ENCODE measurements around the gene TMEM151B.
"Not testable (repeated sequence)": the region's sequence is repeated elsewhere in the genome, so short reads cannot be mapped to it uniquely, and the experiment has no call there.

TMEM151B gene

DNA sequence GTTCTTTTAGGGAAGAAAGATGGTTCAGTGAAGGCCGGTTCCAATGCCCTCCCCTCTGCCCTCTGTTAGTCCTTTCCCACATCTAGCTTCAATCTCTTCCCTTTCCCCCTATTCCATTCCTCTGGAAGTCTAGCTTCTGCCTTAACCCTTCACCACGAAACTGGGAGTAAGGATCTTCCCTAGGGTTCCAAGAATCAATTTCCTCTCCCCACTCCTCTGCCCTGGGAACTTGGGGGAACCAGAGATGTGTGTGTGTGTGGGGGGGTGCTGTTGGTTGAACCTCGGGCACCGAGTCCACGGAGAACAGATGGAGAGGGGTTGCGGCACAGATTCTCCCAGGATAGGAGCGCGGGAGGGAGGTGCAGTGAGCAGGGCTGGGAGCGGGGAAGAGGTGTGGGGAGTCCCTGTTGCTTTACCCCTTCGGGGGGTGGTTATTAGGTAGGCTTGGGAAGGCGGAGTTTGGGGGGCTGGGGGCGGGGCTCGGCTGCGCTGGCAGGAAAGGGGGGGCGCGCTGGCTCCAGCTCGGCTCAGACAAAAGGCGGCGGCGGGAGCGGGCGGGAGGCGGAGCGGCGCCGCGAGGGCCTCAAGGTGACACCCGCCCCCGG, at the start of gene TMEM151B:
TSS of gene TMEM151B (plus strand) at position 530 of the 605 bp plus-strand sequence. CDS start 293 bp downstream, outside the sequence.
- in situ Hi-C loops (cut with MboI; ENCODE audit: low sequenced_read_pairs): no loop called here

DNA sequence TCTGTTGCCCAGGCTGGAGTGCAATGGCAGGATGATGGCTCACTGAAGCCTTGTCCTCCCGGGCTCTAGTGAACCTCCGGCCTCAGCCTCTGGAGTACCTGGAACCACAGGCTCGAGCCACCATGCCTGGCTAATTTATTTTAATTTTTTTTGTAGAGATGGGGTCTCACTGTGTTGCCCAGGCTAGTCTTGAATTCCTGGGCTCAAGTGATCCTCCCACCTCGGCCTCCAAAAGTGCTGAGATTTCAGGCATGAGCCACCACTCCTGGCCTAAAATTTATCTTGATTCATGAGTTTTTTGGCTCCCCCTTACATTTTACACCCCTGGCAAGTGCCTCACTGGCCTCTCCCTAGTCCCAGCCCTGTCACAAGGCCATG, 49.3 kb upstream of the TMEM151B start:
- in situ Hi-C loops (cut with MboI; ENCODE audit: low sequenced_read_pairs): no loop called here

DNA sequence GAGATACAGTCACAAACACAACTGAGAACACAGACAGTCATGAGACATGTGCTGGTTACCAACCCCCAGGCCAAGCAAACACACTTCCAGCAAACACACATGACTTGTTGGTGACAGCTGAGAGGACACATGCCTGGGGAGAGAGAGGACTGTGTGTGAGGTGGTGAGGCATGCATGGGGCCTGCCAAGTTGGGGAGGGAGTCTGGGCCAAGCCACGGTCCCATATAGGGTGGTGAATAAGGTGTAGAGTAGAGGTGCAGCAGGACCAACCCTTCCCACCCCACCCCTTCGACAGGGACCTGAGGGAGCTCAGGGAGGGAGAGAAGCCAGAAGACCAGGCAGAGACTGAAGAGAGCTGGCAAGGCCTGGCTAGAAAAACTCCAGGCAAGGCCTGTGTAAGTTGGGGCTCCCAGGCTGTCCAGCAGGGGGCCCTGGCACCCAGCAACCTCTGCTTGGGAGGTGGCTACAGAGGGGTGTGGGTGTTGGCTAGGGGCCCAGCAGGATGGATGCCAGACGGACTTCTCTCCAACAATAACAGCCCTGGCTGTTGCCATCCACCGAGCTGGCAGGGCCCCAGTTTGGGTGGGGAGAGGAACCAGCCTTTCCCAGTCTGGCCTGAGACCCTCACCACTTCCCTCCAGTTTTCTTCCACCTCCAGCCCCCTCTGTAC, 48.8 kb upstream of the TMEM151B start:
- in situ Hi-C loops (cut with MboI; ENCODE audit: low sequenced_read_pairs): no loop called here

DNA sequence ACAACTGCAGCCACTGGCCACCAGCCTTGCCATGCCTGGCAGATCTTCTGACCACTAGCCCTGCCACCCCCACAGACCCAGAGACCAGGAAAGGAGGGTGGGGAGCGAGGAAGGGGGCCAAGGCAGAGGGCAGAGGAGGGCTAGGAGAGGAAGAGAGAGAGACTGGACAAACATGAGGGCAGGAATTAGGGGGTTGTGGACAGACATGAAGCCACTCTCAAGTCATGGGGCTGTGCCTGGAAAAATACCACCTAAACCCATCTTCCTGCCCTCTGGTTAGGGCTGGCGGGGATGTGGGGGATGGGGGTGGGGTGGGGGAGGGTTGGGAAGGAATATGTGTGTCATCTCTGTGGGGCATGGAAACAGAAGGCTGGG, 48.3 kb upstream of the TMEM151B start:
- in situ Hi-C loops (cut with MboI; ENCODE audit: low sequenced_read_pairs): no loop called here

DNA sequence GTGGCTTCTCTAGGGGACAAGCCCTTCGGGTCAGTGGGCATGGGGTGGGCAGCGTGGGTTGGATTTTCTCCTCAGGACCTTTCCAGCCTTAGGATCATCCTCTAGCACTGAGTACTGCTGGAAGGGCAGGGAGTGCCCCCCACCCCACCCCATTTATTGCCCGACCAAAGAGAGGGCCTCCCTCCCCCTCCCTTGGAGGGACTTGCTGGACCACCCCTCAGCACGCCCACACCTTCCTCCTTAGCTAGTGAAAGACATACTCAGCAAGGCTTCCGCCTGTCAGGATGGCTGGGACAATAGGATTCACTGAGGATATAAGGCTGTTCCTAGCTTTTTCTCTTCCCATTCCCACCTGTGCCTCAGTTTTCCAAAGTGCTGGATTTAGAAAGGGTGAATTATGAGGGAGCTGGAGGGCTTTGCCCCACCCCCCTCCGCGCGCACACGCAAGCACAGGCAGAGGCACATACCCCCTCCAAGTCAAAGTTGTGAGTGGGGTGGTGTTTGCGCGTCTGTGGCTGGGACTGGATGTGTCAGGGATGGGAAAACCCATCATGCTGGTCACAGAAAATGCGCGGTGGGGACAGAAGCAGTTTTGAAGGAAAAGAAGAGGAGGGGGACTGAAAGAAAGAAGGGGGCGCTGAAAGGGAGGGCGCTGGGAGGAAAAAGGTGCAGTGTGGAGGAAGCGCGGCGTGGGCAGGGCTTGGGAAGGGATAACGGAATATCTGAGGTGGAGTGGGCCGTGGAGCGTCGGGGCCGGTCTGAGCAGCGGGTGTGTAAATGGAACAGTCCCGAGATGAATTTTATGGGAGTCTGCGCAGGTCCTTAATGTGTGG, 47.5 kb upstream of the TMEM151B start:
- in situ Hi-C loops (cut with MboI; ENCODE audit: low sequenced_read_pairs): no loop called here

DNA sequence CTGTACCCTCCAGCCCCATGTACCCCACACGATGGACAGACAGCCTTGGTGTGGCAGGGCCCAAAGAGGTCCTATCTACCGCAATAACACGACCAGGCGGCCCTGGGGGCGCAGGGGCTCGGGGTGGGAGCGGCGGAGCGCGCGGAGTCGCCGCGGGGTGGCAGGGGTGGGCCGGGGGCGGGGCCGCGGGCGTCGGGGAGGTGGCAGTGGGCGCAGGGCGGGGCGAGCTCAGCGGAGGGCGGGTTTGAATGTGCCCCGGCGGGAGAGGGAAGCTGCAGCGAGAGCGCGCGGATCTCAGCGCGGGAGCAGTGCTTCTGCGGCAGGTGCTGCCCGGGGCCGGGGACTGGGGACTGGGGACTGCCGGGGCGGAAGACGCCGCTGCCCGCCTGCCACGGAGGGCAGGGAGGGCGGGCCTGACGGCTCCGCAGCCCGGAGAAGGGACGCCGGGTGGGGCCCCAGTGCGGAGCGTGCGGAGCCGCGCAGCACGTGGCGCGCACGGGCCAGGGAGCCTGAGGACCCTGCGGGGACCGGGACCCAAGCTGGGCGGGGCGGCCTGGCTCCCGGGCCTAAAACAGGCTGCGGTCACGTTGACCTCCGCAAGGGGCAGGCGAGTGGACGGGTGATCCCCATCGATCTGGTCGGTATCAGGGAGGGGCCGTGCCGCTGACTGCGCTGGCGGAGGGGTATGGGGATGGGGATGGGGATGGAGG, 46.8 kb upstream of the TMEM151B start, which contains the start of gene SLC29A1:
TSS of gene SLC29A1 (plus strand) at position 277 of the 710 bp plus-strand sequence. CDS start 3,719 bp downstream, outside the sequence.
- in situ Hi-C loops (cut with MboI; ENCODE audit: low sequenced_read_pairs): no loop called here

DNA sequence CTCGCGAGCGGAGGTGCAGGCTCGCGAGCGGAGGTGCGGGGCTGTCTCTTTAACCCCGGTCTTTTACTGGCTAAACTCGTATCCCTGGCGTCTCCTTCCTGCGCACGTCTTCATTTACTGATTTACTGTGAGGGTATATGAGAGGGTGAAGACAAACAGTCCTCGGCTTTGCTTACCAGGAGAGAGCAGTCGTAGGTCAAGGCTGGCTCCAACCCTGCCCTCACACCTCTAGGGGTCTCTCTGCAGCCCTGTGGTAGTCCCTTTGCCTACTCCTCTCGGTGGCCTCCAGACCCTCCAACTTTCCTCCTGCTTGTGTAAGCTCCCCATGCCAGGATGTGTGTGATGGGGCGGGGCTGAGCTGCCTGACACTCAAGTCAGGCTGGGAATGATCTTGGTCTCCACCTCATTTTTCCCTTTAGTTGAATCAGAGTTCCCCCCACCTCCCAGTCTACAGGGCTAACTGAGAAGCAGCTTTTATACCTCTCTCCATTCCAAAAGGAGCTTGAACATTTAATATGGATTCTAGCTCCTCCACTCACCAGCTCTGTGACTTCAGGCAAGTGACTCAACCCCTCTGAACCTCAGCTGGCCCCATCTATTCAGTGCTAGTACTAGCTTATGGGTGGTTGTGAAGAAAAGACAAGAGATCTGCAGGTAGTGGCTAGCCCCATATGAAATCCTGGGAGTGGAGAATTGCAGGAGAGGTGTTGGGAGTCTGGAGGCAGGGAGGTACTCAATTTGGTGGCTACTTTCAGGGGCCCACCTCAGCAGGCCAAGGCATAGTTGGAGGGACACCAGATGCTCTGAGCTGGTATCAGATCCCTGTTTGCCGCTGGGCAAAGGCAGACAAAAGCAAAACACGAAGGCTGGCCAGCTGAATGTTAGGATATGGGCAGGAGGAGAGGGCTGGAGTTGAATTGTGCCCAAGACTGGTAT, 46.0 kb upstream of the TMEM151B start:
- in situ Hi-C loops (cut with MboI; ENCODE audit: low sequenced_read_pairs): no loop called here

DNA sequence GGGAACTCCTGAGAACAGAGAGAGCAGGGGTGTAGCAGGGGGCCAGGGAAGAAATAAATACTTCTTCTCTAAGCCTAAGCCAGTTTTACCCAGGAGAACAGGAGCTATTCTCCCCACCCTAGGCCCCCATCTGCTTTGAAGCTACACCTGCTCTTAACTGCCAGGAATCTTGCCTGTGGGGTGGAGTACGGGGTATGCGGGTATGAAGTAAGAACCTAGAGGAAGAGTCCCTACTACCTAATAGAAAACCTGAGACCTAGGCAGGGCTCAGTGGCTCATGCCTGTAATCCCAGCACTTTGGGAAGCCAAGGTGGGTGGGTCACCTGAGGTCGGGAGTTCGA, 45.3 kb upstream of the TMEM151B start:
- in situ Hi-C loops (cut with MboI; ENCODE audit: low sequenced_read_pairs): no loop called here

DNA sequence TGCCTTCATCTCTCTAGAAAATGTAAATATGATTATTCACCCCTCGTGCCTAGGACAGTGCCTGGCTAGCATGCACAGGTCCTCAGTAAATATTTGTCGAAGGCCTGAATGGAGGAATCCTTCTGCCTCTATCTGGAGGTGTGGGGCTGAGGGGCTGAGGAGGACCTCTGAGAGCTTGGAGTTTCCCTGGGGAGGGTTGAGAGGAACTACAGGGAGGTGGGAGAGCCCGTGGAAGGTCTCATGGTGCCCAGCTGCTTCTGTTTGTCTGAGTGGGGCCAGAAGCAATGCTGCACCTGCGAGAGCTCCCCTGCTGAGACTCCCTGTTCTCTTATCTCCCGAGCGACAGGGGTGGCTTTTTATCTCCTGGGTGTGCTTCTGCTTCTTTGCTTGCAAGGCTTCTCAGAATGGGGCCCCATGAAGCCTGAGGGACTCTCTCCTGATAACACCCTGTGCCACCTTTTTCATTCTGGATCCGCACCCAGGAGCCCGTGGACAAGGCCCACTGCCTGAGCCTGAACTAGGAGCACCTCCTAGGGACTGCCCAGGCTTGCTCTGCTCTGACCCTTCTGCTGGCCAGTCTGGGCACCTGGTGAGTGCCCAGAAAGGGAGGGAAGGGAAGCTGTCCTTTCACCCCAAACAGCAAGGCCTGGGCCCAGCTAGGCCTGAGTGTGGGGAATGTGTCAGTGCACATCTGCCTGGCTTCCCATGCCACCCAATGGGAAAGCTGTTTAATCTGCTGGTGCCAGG, 44.5 kb upstream of the TMEM151B start:
- in situ Hi-C loops (cut with MboI; ENCODE audit: low sequenced_read_pairs): no loop called here

DNA sequence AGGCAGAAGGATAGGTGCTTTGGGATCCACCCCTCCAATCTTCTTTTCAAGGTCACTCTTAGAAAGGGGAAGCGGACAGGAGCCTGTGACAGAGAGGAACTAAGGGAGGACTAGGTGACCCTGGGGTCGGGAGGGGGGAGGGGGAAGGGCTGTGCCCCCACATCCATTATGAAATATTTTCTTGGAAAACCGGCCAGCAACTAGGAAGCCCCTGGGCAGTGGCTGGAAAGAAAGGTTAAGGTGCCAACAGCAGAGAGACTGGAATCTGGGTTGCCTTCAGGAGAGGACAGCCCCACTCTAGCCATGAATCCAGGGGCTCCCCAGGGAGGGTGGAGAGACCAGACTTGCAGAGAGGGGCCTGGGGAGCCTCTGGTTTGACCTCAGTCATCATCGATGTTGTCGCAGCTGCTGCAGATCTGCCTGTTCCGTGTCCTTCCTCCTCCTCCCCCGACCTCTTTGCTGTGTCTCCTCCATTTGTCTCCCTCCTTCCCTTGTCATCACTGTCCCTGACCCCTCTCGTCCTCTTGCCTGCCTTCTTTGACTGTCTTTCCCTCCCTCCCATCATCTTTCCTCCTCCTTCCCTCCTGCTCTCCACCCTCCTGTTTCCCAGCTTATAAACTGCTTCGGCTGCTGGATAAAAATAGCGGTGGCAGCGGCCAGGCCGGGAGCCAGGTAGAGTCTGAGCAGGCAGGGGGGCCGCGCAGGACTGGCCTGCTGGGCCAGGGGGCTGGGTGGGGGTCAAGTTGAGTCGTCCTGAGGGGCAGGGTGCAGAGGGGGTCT, 43.7 kb upstream of the TMEM151B start:
- in situ Hi-C loops (cut with MboI; ENCODE audit: low sequenced_read_pairs): no loop called here

DNA sequence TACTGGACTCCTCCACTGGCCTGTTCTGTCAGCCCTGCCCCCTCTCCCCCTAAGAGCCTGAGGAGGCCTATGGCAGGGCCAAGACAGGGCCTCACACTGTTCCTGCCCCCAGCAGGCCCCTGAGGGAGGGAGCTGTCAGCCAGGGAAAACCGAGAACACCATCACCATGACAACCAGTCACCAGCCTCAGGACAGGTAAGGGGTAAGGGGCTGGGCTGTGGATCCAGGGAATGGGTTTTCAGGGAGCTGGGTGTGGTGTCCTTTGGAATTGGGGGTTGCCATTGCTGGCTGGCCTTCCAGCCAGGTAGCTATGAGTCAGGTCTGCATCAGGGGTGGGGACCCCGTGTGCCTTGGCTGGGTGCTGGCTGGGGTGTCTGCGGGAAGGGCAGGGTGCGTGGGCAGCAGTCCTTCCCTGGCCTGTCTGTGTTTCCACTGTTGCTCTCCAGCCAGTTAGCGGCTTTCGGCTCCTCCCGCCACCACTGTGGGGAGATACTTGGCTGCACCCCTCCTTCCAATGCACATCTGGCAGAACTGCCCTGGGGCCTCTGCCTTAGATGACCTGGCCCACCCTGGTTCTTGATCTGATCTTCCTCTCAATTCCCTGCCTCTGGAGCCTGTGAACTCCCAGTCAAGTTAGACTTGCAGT, 43.0 kb upstream of the TMEM151B start:
- in situ Hi-C loops (cut with MboI; ENCODE audit: low sequenced_read_pairs): no loop called here

DNA sequence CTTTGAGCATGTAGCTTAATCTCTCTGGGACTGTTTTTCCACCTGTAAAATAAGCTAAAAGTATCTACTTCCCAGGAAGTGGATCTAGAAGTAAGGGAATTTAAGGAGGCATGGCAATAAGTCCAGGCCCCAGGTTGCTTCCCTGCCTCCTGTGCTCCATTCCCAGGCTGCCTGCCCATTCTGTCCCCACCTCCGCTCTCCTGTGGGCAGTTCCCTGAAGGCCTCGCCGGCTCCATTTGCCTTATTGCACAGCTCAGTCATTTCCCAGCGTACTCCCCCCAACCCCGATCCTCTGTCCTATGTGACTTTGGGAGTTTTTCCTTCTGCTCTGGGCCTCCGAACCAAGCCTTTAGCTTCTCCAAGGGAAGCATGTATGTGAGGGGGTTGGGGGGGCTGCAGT, 42.2 kb upstream of the TMEM151B start:
- in situ Hi-C loops (cut with MboI; ENCODE audit: low sequenced_read_pairs): no loop called here

DNA sequence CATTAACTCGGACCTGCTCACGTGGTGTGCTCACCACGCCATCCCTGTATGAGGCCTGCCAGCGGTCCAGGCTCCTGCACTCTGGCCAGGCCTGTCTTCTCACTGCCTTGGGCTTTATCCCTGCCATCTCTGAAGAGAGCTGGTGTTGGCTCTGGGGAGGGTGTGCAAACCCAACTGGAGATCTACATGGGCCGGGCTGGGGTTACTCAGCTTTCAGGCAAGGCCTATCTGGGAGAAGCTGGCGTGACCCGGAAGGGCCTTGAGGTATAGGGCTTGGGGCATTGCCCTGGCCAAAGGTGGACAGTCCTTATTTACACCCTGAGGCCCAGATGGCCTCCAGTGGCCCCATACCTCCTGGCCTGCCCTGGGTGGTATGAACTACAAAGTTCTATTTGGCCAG, 41.8 kb upstream of the TMEM151B start:
- in situ Hi-C loops (cut with MboI; ENCODE audit: low sequenced_read_pairs): no loop called here

DNA sequence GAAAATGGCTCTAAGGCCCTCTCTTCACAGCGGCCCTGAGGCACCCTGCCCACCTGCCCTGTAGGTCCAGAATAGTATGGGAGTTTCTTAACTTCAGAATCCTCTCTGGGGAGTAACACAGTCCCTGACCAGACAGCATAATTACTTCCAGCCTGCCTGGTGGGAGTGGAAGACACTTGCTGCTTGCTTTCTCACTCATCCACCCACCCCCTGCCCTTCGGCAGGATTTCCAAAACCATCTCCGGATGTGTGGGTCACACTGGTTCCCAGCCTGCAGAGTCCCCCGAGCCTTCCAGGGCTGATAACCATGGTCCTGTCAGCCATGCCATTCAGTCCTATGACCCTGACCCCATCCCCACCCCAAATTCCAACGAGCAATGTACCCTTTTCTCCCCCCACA, 41.4 kb upstream of the TMEM151B start:
- in situ Hi-C loops (cut with MboI; ENCODE audit: low sequenced_read_pairs): no loop called here

DNA sequence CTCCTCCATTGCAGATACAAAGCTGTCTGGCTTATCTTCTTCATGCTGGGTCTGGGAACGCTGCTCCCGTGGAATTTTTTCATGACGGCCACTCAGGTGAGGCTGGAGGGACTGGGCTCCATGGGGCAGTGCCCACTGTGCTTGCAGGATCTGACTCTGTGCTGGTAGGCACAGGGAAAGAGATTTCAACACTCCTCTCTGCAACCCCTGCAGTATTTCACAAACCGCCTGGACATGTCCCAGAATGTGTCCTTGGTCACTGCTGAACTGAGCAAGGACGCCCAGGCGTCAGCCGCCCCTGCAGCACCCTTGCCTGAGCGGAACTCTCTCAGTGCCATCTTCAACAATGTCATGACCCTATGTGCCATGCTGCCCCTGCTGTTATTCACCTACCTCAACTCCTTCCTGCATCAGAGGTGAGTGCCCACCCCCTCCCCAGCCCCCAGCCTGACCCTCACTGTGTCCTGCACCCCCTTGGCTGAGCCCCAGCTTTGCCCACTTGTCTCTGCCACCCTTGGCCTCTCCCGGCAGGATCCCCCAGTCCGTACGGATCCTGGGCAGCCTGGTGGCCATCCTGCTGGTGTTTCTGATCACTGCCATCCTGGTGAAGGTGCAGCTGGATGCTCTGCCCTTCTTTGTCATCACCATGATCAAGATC, 40.7 kb upstream of the TMEM151B start:
- in situ Hi-C loops (cut with MboI; ENCODE audit: low sequenced_read_pairs): no loop called here

DNA sequence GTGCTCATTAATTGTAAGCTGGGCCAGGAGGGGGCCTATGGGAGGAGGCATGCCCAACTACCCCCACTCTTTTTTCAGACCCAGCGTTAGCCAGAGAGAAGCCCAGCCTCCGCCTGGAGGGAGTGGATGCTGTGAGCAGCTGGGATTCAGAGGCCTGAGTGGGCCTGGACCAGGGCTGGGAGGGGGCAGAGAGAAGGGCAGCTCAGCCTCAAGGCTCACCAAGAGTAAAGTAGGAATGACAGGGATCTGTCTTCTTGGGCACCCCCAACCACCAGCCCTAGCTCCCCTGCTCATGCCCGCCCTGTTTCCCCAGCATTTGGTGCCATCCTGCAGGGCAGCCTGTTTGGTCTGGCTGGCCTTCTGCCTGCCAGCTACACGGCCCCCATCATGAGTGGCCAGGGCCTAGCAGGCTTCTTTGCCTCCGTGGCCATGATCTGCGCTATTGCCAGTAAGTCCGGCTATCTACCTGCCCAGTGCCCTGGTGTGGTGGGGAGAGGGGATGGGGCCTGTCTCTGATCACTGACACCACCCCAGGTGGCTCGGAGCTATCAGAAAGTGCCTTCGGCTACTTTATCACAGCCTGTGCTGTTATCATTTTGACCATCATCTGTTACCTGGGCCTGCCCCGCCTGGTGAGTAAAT, 40.1 kb upstream of the TMEM151B start:
- in situ Hi-C loops (cut with MboI; ENCODE audit: low sequenced_read_pairs): no loop called here

DNA sequence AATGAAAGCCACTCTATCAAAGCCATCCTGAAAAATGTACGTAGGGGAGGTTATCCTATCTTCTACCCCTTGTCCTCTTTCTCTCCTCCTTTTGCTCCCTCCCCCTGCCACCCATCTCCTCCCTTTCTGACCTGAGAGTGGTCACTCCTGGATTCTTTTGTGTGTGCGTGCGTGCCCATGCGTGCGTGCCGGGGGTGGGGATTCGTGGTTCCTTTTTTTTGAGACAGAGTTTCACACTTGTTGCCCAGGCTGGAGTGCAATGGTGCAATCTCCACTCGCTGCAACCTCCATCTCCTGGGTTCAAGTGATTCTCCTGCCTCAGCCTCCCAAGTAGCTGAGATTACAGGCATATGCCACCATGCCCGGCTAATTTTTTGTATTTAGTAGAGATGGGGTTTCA, 38.8 kb upstream of the TMEM151B start:
- in situ Hi-C loops (cut with MboI; ENCODE audit: low sequenced_read_pairs): not testable (repeated sequence)

All from HL-60/S4 (cell line).